GM10248 (cell line): ENCODE measurements around the gene ARHGAP1.

Source experiments
- CTCF ChIA-PET: fragments of 300-600 bp; sonication (Branson Sonifier 250); formaldehyde crosslinking; extraction: SDS; loops from one replicate; lab custom pipeline; 2021; ENCODE audit warnings: antibody characterized with exemption; lab: Yijun Ruan, JAX
- POLR2A ChIA-PET: fragments of 350-650 bp; sonication (Branson Sonifier 250); formaldehyde crosslinking; extraction: SDS; loops from one replicate; lab custom pipeline; 2020; ENCODE audit warnings: antibody characterized with exemption; lab: Yijun Ruan, JAX
- DNase-seq: peaks from one replicate; pipeline ENCODE4 v3.0.0; 2012; ENCODE audit errors: extremely low spot score
- TF ChIP-seq, protein P1 (sequence below): IDR thresholded peaks from 2 replicates; pipeline ENCODE4 v1.5.1; 2012; ENCODE audit warnings: mild to moderate bottlenecking, low read depth; ENCODE audit errors: extremely low read depth, missing control alignments, control extremely low read depth

Gene ARHGAP1

DNA sequence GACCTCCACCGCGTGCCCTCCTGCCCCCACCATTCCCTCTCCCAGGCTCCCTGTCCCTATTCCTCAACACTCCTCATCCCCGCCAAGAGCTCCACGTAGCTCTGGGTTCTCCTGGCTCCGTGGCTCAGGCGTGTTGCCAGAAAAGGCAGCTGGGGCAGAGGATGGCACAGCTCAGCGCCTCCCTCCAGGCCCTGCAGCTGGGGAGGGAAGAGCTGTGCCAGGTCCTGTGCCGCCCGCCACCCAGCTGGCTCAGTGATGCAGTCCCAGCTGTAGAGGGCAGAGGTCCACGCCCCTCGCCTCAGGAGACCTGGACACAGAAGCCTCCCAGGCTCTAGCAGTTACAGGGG is 4.2 kb downstream of the ARHGAP1 start:
- POLR2A ChIA-PET = no interaction called here
- TF ChIP-seq, protein P1, sequence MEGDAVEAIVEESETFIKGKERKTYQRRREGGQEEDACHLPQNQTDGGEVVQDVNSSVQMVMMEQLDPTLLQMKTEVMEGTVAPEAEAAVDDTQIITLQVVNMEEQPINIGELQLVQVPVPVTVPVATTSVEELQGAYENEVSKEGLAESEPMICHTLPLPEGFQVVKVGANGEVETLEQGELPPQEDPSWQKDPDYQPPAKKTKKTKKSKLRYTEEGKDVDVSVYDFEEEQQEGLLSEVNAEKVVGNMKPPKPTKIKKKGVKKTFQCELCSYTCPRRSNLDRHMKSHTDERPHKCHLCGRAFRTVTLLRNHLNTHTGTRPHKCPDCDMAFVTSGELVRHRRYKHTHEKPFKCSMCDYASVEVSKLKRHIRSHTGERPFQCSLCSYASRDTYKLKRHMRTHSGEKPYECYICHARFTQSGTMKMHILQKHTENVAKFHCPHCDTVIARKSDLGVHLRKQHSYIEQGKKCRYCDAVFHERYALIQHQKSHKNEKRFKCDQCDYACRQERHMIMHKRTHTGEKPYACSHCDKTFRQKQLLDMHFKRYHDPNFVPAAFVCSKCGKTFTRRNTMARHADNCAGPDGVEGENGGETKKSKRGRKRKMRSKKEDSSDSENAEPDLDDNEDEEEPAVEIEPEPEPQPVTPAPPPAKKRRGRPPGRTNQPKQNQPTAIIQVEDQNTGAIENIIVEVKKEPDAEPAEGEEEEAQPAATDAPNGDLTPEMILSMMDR = no peak
- DNase-seq = no peak
- CTCF ChIA-PET = interaction anchor here (1.3 kb wide), 2 partner anchors 9 to 21 kb away, joined by 3 to 4 read pairs; no protein-coding TSS in a partner anchor

- ChIA-PET CTCF (interaction anchor here (1.3 kb wide), 2 partner anchors 8 to 21 kb away, joined by 3 to 4 read pairs; no protein-coding TSS in a partner anchor), POLR2A (no interaction called here)
- DNase-seq = no peak
These were observed 4.8 kb downstream of the ARHGAP1 start for GRCh38 chr11:46695345-46696211.

DNA sequence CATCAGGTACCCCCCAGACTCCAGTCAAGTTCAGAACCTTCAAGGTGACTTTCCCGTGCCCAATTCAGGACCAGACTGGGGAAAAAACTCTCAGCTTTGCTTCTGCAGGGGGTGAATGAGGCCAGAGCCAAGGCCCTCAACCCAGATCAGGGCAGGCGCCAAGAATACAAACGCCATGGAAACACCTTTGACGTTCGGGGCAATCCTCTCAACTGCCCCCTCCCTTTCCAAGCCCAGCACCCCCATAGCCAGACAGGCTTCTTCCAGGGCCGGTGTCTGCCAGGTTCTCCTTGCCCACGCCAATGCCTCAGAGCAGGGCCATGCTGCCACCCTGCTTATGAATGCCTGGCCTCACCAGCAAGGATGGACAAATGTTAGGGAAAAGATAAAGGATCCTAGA is 5.8 kb downstream of the ARHGAP1 start:
- DNase-seq = no peak
- ChIA-PET CTCF (no interaction called here), POLR2A (no interaction called here)
- TF ChIP-seq, protein P1 = no peak

More at GRCh38 chr11:46695345-46696211, 4.8 kb downstream of the ARHGAP1 start:
- TF ChIP-seq, protein P1 = no peak

DNA sequence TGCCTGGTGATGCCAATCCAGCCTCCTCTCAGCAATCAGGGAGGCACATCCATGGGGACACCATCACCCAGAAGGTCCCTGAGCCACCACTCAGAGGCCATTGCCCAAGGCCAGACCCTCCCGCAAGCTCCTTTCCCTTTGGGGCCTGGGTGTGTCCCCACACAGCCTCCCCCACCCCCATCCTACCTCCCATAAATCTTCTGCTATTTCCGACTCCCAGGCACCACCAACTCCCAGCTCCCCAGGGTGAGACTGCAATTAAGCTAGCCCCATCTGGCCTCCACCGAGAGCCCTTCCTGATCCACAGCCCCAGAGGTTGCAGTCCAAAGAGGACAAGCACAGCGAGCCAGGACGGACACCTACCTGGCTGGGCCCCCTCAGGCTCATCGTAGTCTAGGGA is 6.3 kb downstream of the ARHGAP1 start:
- POLR2A ChIA-PET = no interaction called here
- CTCF ChIA-PET = no interaction called here

GRCh38 chr11:46693597-46694012 is 6.8 kb downstream of the ARHGAP1 start:
- DNase-seq = no peak
- ChIA-PET POLR2A (interaction anchor here (0.7 kb wide), 1 partner anchor 869 kb away, joined by 4 read pairs; no protein-coding TSS in a partner anchor), CTCF (no interaction called here)
- TF ChIP-seq, protein P1 = no peak

More for the DNA sequence above, 6.3 kb downstream of the ARHGAP1 start:
- TF ChIP-seq, protein P1 = no peak
- DNase-seq = no peak

GRCh38 chr11:46692450-46692849 is 8.0 kb downstream of the ARHGAP1 start:
- CTCF ChIA-PET = interaction anchor here (1.3 kb wide), 2 partner anchors 19 to 74 kb away, joined by 3 to 4 read pairs; no protein-coding TSS in a partner anchor
- DNase-seq = no peak
- TF ChIP-seq, protein P1 = no peak
- POLR2A ChIA-PET = interaction anchor here (0.7 kb wide), 1 partner anchor 194 kb away, joined by 4 read pairs; no protein-coding TSS in a partner anchor
